GM21576 (cell line): ENCODE data around the gene PPP2R5B.

Source experiments
- ATAC-seq: cut with Tn5 transposase; IDR thresholded peaks from one replicate; pipeline ENCODE4 v1.9.1; 2021; ENCODE audit warnings: mild to moderate bottlenecking, moderate library complexity; ENCODE audit not compliant: unreplicated experiment

Gene PPP2R5B

GRCh38 chr11:64923944-64924909, at the start of gene PPP2R5B:
PPP2R5B (plus strand) TSS chr11:64924689; CDS start chr11:64925735, 1,046 bp downstream.
- ATAC-seq = peak; percentile 81

GRCh38 chr11:64875369-64876228, 48.9 kb upstream of the PPP2R5B start:
- no peak for ATAC-seq

DNA sequence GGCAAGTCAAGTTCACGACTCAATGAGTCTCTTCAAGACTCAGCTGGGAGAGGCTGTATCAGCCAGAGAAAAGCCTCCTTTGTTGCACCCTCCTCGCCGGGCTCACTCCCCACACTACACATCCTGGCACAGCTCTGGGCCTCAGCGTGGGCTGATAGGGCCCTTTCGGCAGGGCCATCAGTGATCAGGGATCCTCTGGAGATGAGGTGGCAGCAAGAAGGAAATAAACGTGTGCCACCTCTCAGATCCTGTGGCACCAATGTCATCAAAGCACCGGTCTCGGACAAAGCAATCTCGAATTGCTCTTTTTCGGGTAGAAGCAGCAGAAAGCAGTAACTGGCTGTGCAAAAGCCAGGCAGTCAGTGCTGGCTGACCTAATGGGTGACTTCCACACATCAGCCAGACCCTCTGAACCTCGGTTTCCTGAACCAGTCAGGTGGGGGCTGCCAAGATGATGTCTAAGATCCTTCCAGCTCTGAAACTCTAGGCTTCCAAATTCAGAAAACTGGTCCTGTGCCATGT, 48.2 kb upstream of the PPP2R5B start:
- no peak for ATAC-seq

DNA sequence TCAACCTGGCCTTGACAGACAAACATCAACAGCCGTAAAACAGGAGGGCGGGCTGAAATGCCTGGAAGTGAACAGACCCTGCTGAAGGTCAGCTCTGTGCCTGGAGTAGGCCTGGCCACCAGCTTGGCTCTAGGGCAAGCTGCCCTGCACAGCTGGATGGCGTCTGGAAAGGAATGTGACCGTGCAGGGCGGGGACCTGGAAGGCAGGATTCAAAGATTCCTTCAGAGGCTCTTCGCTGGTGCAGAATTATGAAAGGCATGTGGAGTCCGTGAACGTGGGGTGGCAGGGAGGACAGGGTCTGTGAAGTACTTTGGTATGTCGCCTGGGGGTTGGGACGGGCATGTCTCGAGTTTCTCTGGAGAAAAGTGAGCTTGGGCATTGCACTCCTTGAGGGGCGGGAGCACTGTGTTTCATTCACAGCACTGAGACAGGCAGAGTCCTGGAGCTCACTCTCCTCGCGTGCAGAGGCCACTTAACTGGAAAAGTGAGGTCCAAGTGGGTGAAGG, 47.6 kb upstream of the PPP2R5B start:
- ATAC-seq = no peak

DNA sequence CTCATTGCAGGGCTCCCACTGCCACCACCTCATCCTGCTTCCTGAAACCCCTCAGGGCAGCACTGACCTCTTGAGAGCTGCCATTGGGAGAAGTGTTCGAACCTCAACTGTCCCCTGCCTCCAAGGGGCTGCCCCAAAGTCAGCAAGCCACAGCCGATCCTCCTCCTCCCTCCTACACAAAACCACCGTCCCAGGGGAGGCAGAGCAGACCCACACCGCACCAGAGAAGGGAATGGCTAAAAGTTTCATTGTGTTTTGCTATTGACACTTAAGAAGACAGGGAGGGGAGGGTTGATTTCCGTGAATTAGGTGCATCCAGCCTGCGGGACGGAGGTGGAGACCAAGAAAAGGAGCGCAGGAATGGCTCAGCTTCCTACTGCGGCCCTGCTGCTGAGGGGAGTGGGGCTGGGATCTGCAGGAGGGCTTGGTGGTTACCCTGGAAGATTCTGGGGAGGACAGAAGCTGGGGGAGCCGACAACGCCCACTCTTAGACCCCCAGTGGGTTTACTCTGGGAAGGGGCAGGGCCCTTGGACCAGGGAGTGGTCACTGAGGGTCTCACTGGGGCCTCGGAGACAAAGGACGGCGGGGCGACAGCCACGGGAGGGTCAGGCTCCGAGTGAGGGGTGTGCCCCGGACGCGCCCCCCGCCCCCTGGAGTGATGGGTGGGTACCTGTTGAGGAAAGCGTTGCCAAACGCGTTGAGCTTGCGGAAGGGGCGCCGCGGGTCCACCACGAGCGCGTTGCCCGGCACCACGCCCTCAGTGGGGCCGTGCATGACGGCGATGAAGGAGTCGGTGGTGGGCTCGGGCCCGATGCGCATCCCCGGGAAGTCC, 46.9 kb upstream of the PPP2R5B start:
- no peak for ATAC-seq

DNA sequence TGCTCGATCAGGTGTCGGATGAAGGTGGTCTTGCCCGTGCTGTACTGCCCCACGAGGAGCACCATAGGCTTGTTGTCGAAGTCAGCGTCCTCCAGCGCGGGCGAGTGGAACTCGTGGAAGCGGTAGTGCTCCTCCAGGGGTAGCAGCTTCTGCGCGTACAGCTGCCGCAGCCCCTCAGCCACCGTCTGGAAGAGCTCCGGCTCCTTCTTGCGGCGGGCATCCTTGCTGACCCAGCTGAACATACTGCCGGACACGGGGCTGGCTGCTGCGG, 46.3 kb upstream of the PPP2R5B start:
- ATAC-seq = no peak

- ATAC-seq = peak; percentile 61
Observed at GRCh38 chr11:64878494-64879243, 45.8 kb upstream of the PPP2R5B start, which contains the start of gene EHD1. EHD1 (minus strand) TSS chr11:64878621; CDS start chr11:64878464, 157 bp downstream.

DNA sequence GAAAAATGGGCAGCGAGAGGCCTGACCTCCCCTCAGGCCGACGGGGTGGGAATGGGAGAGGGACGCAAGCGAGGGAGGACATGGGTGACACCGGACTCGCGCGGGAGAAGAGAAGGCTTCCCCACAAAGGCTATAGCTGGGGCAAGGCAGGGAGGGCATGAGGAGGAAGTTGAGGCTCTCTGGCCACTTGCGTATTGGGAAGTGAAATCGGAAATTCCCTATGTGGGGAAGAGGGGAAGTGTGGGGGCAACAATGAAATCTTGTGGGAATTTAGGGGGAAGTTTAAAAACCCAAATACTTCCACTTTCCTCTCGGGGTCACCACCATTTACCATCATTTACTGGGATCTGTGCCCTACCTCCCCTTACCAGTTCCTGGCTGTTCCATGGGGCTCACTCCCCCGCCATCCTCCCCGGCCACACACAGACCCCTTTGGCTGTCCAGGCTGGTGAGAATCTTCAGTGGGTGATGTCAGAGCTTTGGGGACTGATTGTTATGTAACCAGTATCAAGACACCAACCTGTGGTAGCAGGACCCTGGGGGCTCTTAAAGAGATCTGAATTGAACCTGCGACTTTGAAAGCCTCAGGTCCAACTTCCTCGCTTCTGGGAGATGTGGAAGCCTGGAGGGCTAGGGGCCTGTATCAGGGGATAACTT, 45.1 kb upstream of the PPP2R5B start:
- no peak for ATAC-seq

DNA sequence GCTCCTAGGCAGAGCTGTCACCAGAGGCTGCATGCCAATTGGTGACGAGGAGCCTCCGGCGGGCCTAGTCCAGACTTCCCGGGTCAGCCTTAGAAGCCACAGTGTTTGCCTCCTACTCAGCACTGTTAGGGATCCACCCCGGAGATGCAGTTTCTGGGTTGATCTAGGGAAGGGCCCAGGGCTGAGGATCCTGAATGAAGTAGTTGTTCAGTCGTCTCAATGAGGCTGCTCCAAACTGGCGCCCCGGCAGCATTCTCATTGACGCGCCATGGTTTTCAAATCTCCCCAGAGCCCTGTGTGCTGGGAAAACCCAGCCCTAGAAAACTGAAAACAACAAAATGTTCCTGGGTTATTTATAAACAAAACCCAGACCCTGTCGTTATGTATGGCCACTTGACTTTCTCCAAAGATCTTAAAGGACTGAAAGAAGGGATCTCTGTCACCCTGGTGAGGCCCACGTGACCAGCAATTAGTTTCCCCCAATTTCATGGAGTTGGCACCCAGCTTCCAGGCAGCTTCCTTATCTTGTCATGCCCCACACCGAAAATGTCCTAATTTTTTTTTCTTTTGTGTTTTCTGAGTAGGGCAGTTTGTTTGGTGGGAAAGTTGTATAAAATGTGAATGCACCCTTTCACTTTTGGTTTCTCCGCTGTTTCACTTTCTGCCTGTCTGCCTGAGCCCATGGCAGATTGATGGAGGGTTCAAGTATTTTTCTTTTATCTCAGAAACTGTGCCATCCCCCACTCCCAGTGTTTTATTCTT, 44.1 kb upstream of the PPP2R5B start:
- no peak for ATAC-seq

DNA sequence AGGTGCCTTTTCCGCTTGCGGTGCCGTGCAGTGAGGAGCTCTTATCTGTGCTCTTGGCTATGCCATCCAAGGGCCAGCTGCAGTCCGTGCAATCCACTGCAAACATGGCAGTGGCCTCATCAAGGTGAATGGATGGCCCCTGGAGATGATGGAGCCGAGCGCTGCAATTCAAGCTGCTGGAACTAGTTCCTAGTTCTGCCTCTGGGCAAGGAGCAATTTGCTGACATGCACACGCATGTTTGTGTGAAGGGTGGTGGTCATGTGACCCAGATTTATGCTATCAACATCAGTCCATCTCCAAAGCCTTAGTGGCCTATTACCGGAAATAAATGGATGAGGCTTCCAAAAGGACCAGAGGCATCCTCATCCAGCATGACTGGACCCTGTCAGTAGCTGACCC, 43.0 kb upstream of the PPP2R5B start:
- no peak for ATAC-seq

DNA sequence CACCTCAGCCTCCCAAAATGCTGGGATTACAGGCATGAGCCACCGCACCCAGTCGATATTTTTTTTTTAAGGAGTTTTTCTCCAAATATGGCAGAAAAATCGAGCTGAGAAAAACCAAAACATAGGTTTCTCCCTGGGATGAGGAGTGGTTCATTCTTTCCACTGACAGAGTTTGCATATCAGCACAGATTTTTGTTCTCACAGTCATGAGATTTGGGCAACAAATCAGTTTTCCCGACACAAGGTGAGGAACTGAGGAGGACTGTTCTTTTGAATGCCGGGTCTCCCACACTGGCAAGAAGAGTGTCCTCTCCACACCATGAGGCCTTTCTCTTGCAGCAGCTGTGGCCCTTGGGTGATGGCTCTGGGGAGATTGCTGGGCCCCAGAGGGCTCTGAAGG, 42.2 kb upstream of the PPP2R5B start:
- no peak for ATAC-seq

DNA sequence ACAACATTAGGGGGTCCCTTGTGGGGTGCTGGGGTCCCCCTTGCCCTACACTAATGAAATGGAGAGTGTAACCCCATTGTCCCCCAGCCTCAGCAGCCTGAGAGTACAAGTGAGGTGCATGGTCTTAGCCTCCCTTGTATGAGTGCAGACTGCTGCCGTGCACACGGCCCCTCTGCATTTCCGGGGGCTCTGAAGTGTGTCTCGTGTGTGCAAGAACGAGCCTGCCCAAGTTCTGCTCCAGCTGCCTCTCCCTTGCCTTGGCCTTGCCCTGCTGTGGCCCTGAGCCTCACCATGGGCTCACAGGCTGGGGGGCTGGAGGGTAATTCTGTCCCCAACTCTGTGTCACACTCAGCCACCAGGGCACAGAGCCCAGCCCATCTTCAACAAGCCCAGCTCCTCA, 40.9 kb upstream of the PPP2R5B start:
- ATAC-seq = no peak

DNA sequence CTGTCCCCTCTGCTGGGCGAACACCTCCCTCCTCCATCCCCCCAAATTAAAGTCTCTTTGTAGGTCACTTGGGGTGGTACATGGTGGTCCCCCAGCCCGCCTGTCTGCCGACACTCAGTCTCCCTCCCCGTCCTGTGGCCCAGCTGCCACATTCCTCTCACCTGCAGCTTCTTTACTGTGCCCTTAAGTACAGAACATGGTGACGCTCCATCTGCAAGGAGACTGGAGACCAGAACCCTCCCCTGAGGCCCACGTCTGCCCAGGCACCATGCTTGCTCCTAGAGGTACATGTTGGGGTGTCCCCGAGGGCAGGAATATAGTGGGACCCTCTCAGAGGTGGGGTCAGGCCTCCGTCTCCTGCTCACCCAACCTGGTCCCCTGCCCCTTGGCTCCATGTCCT, 40.5 kb upstream of the PPP2R5B start:
- ATAC-seq = no peak

- ATAC-seq = no peak
Observed at GRCh38 chr11:64885367-64886286, 38.9 kb upstream of the PPP2R5B start.

DNA sequence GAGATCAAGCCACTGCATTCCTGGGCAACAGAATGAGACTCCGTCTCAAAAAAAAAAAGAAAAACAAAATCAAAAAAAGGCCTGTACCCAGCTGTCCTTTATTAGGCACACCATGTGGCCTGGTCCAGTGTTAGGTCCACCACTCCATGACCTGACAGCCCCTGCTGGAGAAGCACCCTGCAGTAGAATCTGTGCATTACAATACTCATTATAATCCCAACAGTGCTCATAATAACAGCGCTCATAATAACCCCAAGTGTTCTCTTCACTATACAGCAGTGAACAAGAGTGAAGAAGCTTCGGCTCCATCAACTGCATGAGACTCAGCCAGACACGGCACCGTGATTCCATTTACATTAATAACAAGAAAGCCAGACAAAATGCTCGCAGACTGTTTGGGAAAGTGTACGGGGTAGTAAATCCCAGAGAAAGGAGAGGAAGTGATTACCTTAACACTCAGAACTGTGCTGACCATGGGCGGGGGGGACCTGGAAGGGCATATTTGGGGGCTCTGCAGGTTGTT, 37.2 kb upstream of the PPP2R5B start:
- no peak for ATAC-seq

DNA sequence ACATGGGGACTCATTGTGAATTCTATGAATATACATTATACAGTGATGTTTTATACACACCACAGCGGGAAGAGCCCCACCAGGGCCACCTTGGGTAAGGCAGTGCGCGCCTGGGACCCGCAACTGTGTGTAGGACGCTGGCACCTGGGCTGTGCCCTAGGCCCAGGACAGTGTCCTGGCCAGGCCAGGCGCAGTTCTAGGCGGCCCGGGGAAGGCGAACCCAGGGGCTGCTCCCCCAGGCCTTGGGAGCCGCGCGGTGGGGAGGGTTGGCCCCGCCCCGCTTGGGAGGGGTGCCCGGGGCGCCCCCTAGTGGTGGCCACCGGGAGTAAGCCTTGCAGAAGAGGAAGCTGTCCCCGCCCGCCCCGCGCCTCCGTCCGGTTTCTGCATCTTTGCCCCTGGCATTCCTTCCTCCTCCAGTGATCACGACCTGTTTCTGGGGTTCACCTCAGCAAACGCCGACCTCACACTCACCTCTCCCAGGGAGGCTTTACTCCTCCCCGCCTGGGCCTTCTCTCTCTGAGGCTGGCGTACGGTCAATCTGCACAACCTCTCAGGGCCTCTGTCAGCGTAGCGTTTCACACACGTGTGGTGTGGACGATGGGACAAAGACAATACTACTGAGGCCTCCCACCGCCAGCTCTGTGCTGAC, 36.6 kb upstream of the PPP2R5B start:
- peak; percentile 63 for ATAC-seq

- no peak for ATAC-seq
Observed at GRCh38 chr11:64888406-64888728, 36.1 kb upstream of the PPP2R5B start.
